IMR-90 (cell line): Measurements from ENCODE around the gene ANO1. TPM values are rescaled to one million over a fixed set of nuclear protein-coding genes. Genes with fewer than 3 reads are reported as not detected.

Source experiments
- ATAC-seq: fragments of 200-7000 bp; cut with Tn5 transposase; 2 replicates; pipeline ENCODE4 v1.9.1; 2020; ENCODE audit warnings: low read depth, mild to moderate bottlenecking, moderate library complexity
- BruUV-seq: library from RNA; stranded (reverse); fragments of 400-500 nt; replicated peaks from 2 replicates; lab custom pipeline; 2021; lab: Mats Ljungman, UMichigan
- CTCF ChIA-PET: fragments of 300-600 bp; formaldehyde crosslinking; extraction: SDS; loops from one replicate; lab custom pipeline; 2021; ENCODE audit warnings: antibody characterized with exemption; lab: Yijun Ruan, JAX
- POLR2A ChIA-PET: fragments of 300-600 bp; sonication (Branson Sonifier 250); formaldehyde crosslinking; loops from one replicate; lab custom pipeline; 2022; ENCODE audit warnings: antibody characterized with exemption; ENCODE audit not compliant: unreplicated experiment; lab: Charles Lee
- DNase-seq: peaks from one replicate; pipeline ENCODE4 v3.0.0; 2013
- H2AFZ ChIP-seq: replicated peaks from 2 replicates; pipeline ENCODE3; 2013; ENCODE audit warnings: low read length, mild to moderate bottlenecking; ENCODE audit not compliant: poor library complexity
- H2AK5ac ChIP-seq: 2 replicates; pipeline ENCODE4 v1.6.1; 2013; ENCODE audit warnings: low read depth, low read length, inconsistent platforms
- H2AK9ac ChIP-seq: replicated peaks from 2 replicates; pipeline ENCODE3; 2013; ENCODE audit warnings: mild to moderate bottlenecking, low read depth, low read length, moderate library complexity; ENCODE audit not compliant: poor library complexity
- H2BK120ac ChIP-seq: 2 replicates; pipeline ENCODE4 v1.6.1; 2013; ENCODE audit warnings: low read depth, low read length, inconsistent platforms
- H2BK15ac ChIP-seq: 3 replicates; pipeline ENCODE4 v1.6.1; 2013; ENCODE audit warnings: low read depth, low read length, inconsistent platforms
- H2BK20ac ChIP-seq: 2 replicates; pipeline ENCODE4 v1.6.1; 2013; ENCODE audit warnings: low read depth, mild to moderate bottlenecking, inconsistent platforms, low read length, moderate library complexity
- H2BK5ac ChIP-seq: 2 replicates; pipeline ENCODE4 v1.6.1; 2013; ENCODE audit warnings: mild to moderate bottlenecking, low read depth, low read length, inconsistent platforms; ENCODE audit not compliant: poor library complexity, severe bottlenecking
- H3K14ac ChIP-seq: replicated peaks from 2 replicates; pipeline ENCODE4 v1.6.1; 2013; ENCODE audit warnings: low read depth, low read length, inconsistent platforms
- H3K18ac ChIP-seq: 2 replicates; pipeline ENCODE4 v1.6.1; 2013; ENCODE audit warnings: low read depth, low read length, control low read depth
- H3K23ac ChIP-seq: 2 replicates; pipeline ENCODE4 v1.6.1; 2013; ENCODE audit warnings: low read depth, low read length, inconsistent platforms
- H3K27ac ChIP-seq: 2 replicates; pipeline ENCODE4 v1.5.1; 2013; ENCODE audit warnings: mild to moderate bottlenecking, control low read depth, low read length; ENCODE audit not compliant: insufficient read depth
- H3K27me3 ChIP-seq: 2 replicates; pipeline ENCODE4 v1.6.1; 2013; ENCODE audit warnings: low read length; ENCODE audit not compliant: control insufficient read depth, insufficient read depth
- H3K36me3 ChIP-seq: 2 replicates; pipeline ENCODE4 v1.6.1; 2013; ENCODE audit warnings: low read length, mixed read lengths; ENCODE audit not compliant: control insufficient read depth, insufficient read depth
- H3K4ac ChIP-seq: 2 replicates; pipeline ENCODE4 v1.6.1; 2013; ENCODE audit warnings: low read depth, low read length, inconsistent platforms
- H3K4me1 ChIP-seq: 2 replicates; pipeline ENCODE4 v1.6.1; 2013; ENCODE audit warnings: low read length, mixed read lengths; ENCODE audit not compliant: control insufficient read depth, insufficient read depth
- H3K4me2 ChIP-seq: 2 replicates; pipeline ENCODE4 v1.6.1; 2013; ENCODE audit warnings: low read depth, mild to moderate bottlenecking, control low read depth, low read length, moderate library complexity
- H3K4me3 ChIP-seq: 2 replicates; pipeline ENCODE4 v1.5.1; 2013; ENCODE audit warnings: low read depth, mild to moderate bottlenecking, control low read depth, low read length, moderate library complexity; ENCODE audit not compliant: insufficient read depth
- H3K56ac ChIP-seq: 2 replicates; pipeline ENCODE4 v1.6.1; 2013; ENCODE audit warnings: low read length, inconsistent platforms; ENCODE audit not compliant: insufficient read depth; ENCODE audit errors: extremely low read depth
- H3K79me1 ChIP-seq, 2 experiments: 2 replicates each; pipeline ENCODE4 v1.6.1; 2013; ENCODE audit warnings: low read length in 2 of 2, inconsistent platforms in 1 of 2, low read depth in 1 of 2
- H3K9ac ChIP-seq: 2 replicates; pipeline ENCODE4 v1.6.1; 2013; ENCODE audit warnings: low read depth, low read length, control low read depth
- H3K9me1 ChIP-seq: 2 replicates; pipeline ENCODE4 v1.6.1; 2013; ENCODE audit warnings: low read length, inconsistent platforms; ENCODE audit not compliant: insufficient read depth
- H3K9me3 ChIP-seq: 2 replicates; pipeline ENCODE4 v1.6.1; 2013; ENCODE audit warnings: low read length; ENCODE audit not compliant: control insufficient read depth, insufficient read depth
- H4K20me1 ChIP-seq: 2 replicates; pipeline ENCODE4 v1.6.1; 2013; ENCODE audit warnings: low read length, inconsistent platforms; ENCODE audit not compliant: insufficient read depth
- H4K5ac ChIP-seq: 2 replicates; pipeline ENCODE4 v1.6.1; 2013; ENCODE audit warnings: mild to moderate bottlenecking, low read depth, low read length, control low read depth
- H4K8ac ChIP-seq, 2 experiments: 2 replicates each; pipeline ENCODE4 v1.6.1; 2013; ENCODE audit warnings: low read depth in 2 of 2, low read length in 2 of 2, control low read depth in 1 of 2, inconsistent platforms in 1 of 2
- H4K91ac ChIP-seq: 2 replicates; pipeline ENCODE4 v1.6.1; 2013; ENCODE audit warnings: low read depth, low read length, inconsistent platforms; ENCODE audit not compliant: insufficient read depth
- BHLHE40 ChIP-seq: fragments of 150-350 bp; IDR thresholded peaks from 2 replicates; pipeline ENCODE4 v1.6.1; 2016; ENCODE audit warnings: mild to moderate bottlenecking, low read depth, low read length
- CEBPB ChIP-seq: IDR thresholded peaks from 2 replicates; pipeline ENCODE4 v1.6.1; 2012; ENCODE audit warnings: low read depth, low read length, improper control_type of control experiment
- CHD1 ChIP-seq: IDR thresholded peaks from 2 replicates; pipeline ENCODE4 v1.6.1; 2012; ENCODE audit warnings: low read depth, low read length, improper control_type of control experiment
- FOS ChIP-seq: fragments of 150-350 bp; IDR thresholded peaks from 2 replicates; pipeline ENCODE4 v1.6.1; 2016; ENCODE audit warnings: low read depth, low read length
- MAZ ChIP-seq: IDR thresholded peaks from 2 replicates; pipeline ENCODE4 v1.6.1; 2012; ENCODE audit warnings: low read depth, mild to moderate bottlenecking, low read length, improper control_type of control experiment, moderate library complexity, borderline replicate concordance
- MXI1 ChIP-seq: IDR thresholded peaks from 2 replicates; pipeline ENCODE4 v1.6.1; 2012; ENCODE audit warnings: low read depth, mild to moderate bottlenecking, low read length, moderate library complexity, borderline replicate concordance
- POLR2A ChIP-seq: IDR thresholded peaks from 2 replicates; pipeline ENCODE4 v1.6.1; 2012; ENCODE audit warnings: mild to moderate bottlenecking, low read depth, low read length
- RAD21 ChIP-seq: IDR thresholded peaks from 2 replicates; pipeline ENCODE4 v1.6.1; 2012; ENCODE audit warnings: low read length, improper control_type of control experiment
- RFX5 ChIP-seq: IDR thresholded peaks from 2 replicates; pipeline ENCODE4 v1.8.0; 2012; ENCODE audit warnings: low read depth, mild to moderate bottlenecking, low read length, moderate library complexity
- SMC3 ChIP-seq: fragments of 150-350 bp; IDR thresholded peaks from 2 replicates; pipeline ENCODE4 v1.6.1; 2016; ENCODE audit warnings: low read depth, mild to moderate bottlenecking, antibody characterized with exemption, low read length, moderate library complexity
- WGBS, 2 experiments: methylation state at CpG; one replicate each; pipeline versions ENCODE4 v1.1.5 to v1.1.7; 2013; ENCODE audit warnings: missing lambda C conversion rate in 2 of 2; ENCODE audit not compliant: insufficient read length in 1 of 2; ENCODE audit errors: extremely low coverage in 2 of 2; 5-methylcytosine and 5-hydroxymethylcytosine counted together
- dilution Hi-C: fragments of 300-500 bp; cut with HindIII; formaldehyde crosslinking; loops from one replicate; pipeline ENCODE4 v1.14.3; 2018; ENCODE audit warnings: low sequenced_read_pairs; ENCODE audit not compliant: unreplicated experiment
- in situ Hi-C: fragments of 300-500 bp; cut with MboI; formaldehyde crosslinking; loops from 3 replicates; pipeline ENCODE4 v1.14.3; 2019; ENCODE audit warnings: low sequenced_read_pairs, inconsistent platforms, mixed read lengths
- intact Hi-C: fragments of 100-400 bp; cut with micrococcal nuclease; formaldehyde crosslinking; loops from 2 replicates; pipeline ENCODE4 v1.10.0; 2022
- polyA plus RNA-seq, 3 experiments: library from polyadenylated mRNA; depleted of rRNA; stranded (reverse); fragments of >200 nt; gene quantifications; 2 replicates each; pipeline ENCODE4 v1.2.3, GENCODE V29; 2012; ENCODE audit warnings: low replicate concordance in 1 of 3
- total RNA-seq: library from RNA; depleted of rRNA; stranded (reverse); fragments of >200 nt; gene quantifications from 2 replicates; pipeline ENCODE4 v1.2.3, GENCODE V29; 2012
- TF ChIP-seq, protein P1 (sequence below): fragments of 150-350 bp; IDR thresholded peaks from 2 replicates; pipeline ENCODE4 v1.6.1; 2016; ENCODE audit warnings: low read depth, mild to moderate bottlenecking, low read length, moderate library complexity, borderline replicate concordance

ANO1 gene
- total and polyA plus RNA-seq, 2 of the 4 experiments (the other 2 are of a cell fraction) = 4.1 to 10.7 TPM

DNA sequence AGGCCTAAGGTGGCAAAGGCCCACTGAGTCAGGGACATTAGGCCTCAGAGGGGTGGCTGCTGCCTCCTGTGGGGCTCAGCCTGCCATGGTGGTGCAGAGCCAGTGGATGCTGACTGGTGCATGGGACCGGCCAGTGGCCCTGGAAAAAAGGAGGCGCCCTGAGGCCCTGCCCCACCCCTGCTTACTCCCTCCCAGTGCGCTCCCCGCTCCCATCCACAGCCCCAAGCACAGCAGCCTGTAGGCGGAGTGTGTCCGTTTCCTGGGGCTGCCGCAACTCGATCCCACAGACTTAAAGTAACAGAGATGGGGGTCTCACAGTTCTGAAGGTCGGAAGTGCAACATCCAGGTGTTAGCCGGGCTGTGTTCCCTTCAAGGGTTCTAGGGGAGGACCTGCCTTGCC is 86.6 kb downstream of the ANO1 start:
- CTCF ChIA-PET = no interaction called here
- H3K4me2 ChIP-seq = no peak overlapping the region
- no peaks in the 10 kb centered on the region for H3K79me1 ChIP-seq
- H3K23ac ChIP-seq = no peak overlapping the region
- POLR2A ChIA-PET = no interaction called here
- no peak overlapping the region for H3K14ac ChIP-seq
- no peak overlapping the region for H4K91ac ChIP-seq
- no peak overlapping the region for H4K5ac ChIP-seq
- TF ChIP-seq, protein P1, sequence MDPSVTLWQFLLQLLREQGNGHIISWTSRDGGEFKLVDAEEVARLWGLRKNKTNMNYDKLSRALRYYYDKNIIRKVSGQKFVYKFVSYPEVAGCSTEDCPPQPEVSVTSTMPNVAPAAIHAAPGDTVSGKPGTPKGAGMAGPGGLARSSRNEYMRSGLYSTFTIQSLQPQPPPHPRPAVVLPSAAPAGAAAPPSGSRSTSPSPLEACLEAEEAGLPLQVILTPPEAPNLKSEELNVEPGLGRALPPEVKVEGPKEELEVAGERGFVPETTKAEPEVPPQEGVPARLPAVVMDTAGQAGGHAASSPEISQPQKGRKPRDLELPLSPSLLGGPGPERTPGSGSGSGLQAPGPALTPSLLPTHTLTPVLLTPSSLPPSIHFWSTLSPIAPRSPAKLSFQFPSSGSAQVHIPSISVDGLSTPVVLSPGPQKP = no peak
- no peak for TF ChIP-seq RAD21
- no peak for TF ChIP-seq MXI1
- TF ChIP-seq CEBPB = no peak
- no peak for TF ChIP-seq RFX5
- TF ChIP-seq BHLHE40 = no peak
- TF ChIP-seq MAZ = no peak
- TF ChIP-seq SMC3 = no peak
- TF ChIP-seq POLR2A = no peak
- TF ChIP-seq FOS = no peak
- TF ChIP-seq CHD1 = no peak
- no peaks in the 10 kb centered on the region for H3K4me1 ChIP-seq
- no peak overlapping the region for H3K9ac ChIP-seq
- no peak overlapping the region for H3K4ac ChIP-seq
- H3K18ac ChIP-seq = no peak overlapping the region
- H4K8ac ChIP-seq = no peak overlapping the region
- no peaks in the 10 kb centered on the region for H3K9me3 ChIP-seq
- no peak overlapping the region for H2BK5ac ChIP-seq
- dilution Hi-C loops (loop anchor here (25.0 kb wide), 1 partner anchor 252 kb away; no protein-coding TSS in a partner anchor), in situ Hi-C loops (no loop called here), intact Hi-C loops (no loop called here)
- no TSS peak for BruUV-seq
- no peak for ATAC-seq
- no peak overlapping the region for H2BK15ac ChIP-seq
- peaks cover 22% of the 10 kb centered on the region; the same call in 1 of the 2 replicates for H3K36me3 ChIP-seq
- no peaks in the 10 kb centered on the region for H4K20me1 ChIP-seq
- H2AK9ac ChIP-seq = no peak overlapping the region
- no peak overlapping the region for H2BK20ac ChIP-seq
- no peak overlapping the region for H3K56ac ChIP-seq
- no peak overlapping the region for H3K27ac ChIP-seq
- H2AFZ ChIP-seq = no peak overlapping the region
- H3K27me3 ChIP-seq = no peaks in the 10 kb centered on the region
- 80% methylated on average over 2 of the region's 10 CpGs; no CpG with 5 or more reads in 1 of the 2 experiments for WGBS, 2 experiments
- no peak overlapping the region for H2AK5ac ChIP-seq
- no peaks in the 10 kb centered on the region for H3K9me1 ChIP-seq
- no peak overlapping the region for H2BK120ac ChIP-seq
- DNase-seq = no peak
- no peak overlapping the region for H3K4me3 ChIP-seq
